ENCODE data around the gene UBQLNL. TPM values are rescaled to one million over a fixed set of nuclear protein-coding genes. Genes with fewer than 3 reads are reported as not detected.
A peak's percentile ranks its signal among the peaks of the same experiment; 100 is the strongest.

The UBQLNL gene
- total and polyA plus RNA-seq, 8 donors = 0.09 to 1.0 (median 0.23) TPM

GRCh38 chr11:5488385-5488784 lies 28.1 kb downstream of the UBQLNL start, which contains the start of gene OR52D1:
OR52D1 (plus strand) TSS chr11:5488685; CDS start chr11:5488707, 22 bp downstream.
- intact Hi-C loops (cut with DNase I) = no loop called here
- DNase-seq (no peak), FAIRE-seq (no peak)

GRCh38 chr11:5486421-5486820 lies 30.1 kb downstream of the UBQLNL start:
- no peak for FAIRE-seq
- ATAC-seq = no peak
- no peak for TF ChIP-seq CTCF (IDR thresholded peaks at IDR 0.05)
- DNase-seq = no peak
- Histone ChIP-seq H3K9me3 (no peaks in the 10 kb centered on the region), H3K27me3 (no peaks in the 10 kb centered on the region), H3K36me3 (no peaks in the 10 kb centered on the region), H3K4me1 (no peaks in the 10 kb centered on the region), H3K27ac (no peak overlapping the region), H3K4me3 (no peak overlapping the region)
- intact Hi-C loops (cut with DNase I) = no loop called here
- 49 to 59% methylated on average over 3 of the region's 3 CpGs for WGBS, 2 donors

More at GRCh38 chr11:5488385-5488784, 28.1 kb downstream of the UBQLNL start, which contains the start of gene OR52D1:
- H3K9me3 ChIP-seq = no peaks in the 10 kb centered on the region
- no peak for TF ChIP-seq CTCF (IDR thresholded peaks at IDR 0.05)
- H3K4me3 ChIP-seq = no peak within 1 kb of the TSS
- no peak for ATAC-seq
- no peaks in the 10 kb centered on the region for H3K4me1 ChIP-seq
- no peak within 1 kb of the TSS for H3K27ac ChIP-seq
- no peaks in the 10 kb centered on the region for H3K27me3 ChIP-seq
- H3K36me3 ChIP-seq = no peaks in the 10 kb centered on the region

- H3K27ac ChIP-seq = no peak overlapping the region
- no peak for TF ChIP-seq CTCF (IDR thresholded peaks at IDR 0.05)
- no peaks in the 10 kb centered on the region for H3K4me1 ChIP-seq
- H3K27me3 ChIP-seq = no peaks in the 10 kb centered on the region
- 77 to 86% methylated on average over 3 of the region's 3 CpGs for WGBS, 2 donors
- no peaks in the 10 kb centered on the region for H3K36me3 ChIP-seq
- no peak for FAIRE-seq
- intact Hi-C loops (cut with DNase I) = no loop called here
- H3K4me3 ChIP-seq = no peak overlapping the region
- no peak for DNase-seq
- no peaks in the 10 kb centered on the region for H3K9me3 ChIP-seq
- ATAC-seq = no peak
These were observed 30.5 kb downstream of the UBQLNL start for GRCh38 chr11:5486003-5486402.

- peak in 3 of 4 donors; percentile 79 to 86 (median 79) for ATAC-seq
- intact Hi-C loops (cut with DNase I) = no loop called here
- H3K4me1 ChIP-seq = no peaks in the 10 kb centered on the region
- no peak for FAIRE-seq
- TF ChIP-seq CTCF (IDR thresholded peaks at IDR 0.05) = peak; percentile 50 to 75 (median 64)
- H3K27ac ChIP-seq = no peak overlapping the region
- DNase-seq = peak in 4 of 6 donors; percentile 6 to 42 (median 16)
- no peaks in the 10 kb centered on the region for H3K9me3 ChIP-seq
- H3K27me3 ChIP-seq = no peaks in the 10 kb centered on the region
- H3K4me3 ChIP-seq = no peak overlapping the region
- H3K36me3 ChIP-seq = no peaks in the 10 kb centered on the region
- WGBS, 2 donors = 36 to 41% methylated on average over 2 of the region's 2 CpGs
These were observed 40.2 kb downstream of the UBQLNL start for GRCh38 chr11:5476186-5476819.

GRCh38 chr11:5473921-5474320 lies 42.6 kb downstream of the UBQLNL start:
- Histone ChIP-seq H3K27me3 (no peaks in the 10 kb centered on the region), H3K27ac (no peak overlapping the region), H3K4me1 (no peaks in the 10 kb centered on the region), H3K36me3 (no peaks in the 10 kb centered on the region), H3K4me3 (no peak overlapping the region), H3K9me3 (no peaks in the 10 kb centered on the region)
- intact Hi-C loops (cut with DNase I) = loop anchor here in 1 of 3 donors (5.0 kb wide), 1 partner anchor 333 kb away; the partner anchor contains the start of gene OR52N2
- DNase-seq = no peak
- no peak for TF ChIP-seq CTCF (IDR thresholded peaks at IDR 0.05)
- FAIRE-seq = no peak
- no peak for ATAC-seq

Data from pancreas (tissue), 10 donors.